ENCODE results near the gene INPP5A.
"Not testable (repeated sequence)": the region's sequence is repeated elsewhere in the genome, so short reads cannot be mapped to it uniquely, and the experiment has no call there.

Gene INPP5A

DNA sequence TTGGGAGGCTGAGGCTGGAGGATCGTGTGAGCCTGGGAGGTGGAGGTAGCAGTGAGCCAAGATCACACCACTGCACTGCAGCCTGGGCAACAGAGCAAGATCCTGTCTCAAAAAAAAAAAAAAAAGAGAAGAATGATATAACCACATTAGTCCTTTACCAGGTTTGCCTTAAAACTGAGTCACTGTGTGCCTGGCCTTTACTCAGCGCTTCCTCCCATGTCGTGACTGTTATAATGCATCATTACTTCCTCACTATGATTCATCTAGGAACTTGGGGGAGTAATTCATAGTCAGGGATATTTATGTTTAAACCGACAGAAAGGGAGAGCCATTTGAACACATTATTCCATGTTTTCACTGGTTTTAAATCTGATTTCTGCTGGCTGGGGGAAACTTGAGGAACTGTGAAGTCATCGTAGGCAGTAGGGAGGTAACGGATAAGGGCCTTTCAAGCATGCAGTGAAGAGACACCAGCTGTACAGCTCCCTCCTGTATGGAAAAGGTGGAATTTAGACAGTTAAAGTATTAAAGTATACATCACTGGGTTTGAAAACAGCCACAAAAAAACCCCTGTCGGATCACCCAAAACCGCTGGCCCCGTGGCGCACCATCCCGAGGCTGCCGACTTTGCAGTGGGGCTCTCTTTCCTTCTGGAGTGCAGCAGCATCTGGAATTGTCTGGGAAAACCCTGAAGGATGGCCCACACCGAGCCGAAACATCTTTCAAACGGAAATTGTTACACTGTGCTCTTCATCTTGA, 128.5 kb downstream of the INPP5A start:
- DNase-seq, result no peak

DNA sequence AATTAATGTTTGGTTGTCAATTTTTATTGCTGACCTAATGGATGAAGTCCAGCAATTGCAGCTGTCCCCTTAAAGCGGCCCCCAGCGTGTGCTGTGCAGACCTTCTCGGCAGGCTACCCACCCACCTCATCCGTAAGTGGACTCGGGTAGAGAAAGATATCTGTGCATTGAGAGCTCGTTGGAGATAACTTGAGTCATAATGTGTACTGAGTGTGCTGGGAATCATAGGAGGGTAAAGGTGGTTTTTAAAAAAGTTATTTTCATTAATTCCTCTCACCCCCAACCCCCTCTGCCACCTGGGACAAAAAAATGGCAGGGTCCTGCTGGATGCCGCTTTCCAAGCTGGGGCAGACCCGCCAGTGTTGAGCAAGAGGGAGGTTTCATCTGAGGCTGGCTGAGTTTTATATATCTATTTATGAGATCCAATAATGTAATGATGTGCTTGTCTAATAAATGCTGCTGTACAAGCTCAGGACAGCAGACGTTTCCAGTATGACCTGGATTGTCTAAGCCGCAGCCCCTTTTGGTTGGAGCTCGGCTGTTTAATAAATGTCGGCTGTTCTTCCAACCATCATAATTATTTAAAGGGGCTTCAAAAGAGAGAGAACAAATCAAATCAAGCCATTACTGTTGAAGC, 129.2 kb downstream of the INPP5A start:
- no peak for DNase-seq

DNA sequence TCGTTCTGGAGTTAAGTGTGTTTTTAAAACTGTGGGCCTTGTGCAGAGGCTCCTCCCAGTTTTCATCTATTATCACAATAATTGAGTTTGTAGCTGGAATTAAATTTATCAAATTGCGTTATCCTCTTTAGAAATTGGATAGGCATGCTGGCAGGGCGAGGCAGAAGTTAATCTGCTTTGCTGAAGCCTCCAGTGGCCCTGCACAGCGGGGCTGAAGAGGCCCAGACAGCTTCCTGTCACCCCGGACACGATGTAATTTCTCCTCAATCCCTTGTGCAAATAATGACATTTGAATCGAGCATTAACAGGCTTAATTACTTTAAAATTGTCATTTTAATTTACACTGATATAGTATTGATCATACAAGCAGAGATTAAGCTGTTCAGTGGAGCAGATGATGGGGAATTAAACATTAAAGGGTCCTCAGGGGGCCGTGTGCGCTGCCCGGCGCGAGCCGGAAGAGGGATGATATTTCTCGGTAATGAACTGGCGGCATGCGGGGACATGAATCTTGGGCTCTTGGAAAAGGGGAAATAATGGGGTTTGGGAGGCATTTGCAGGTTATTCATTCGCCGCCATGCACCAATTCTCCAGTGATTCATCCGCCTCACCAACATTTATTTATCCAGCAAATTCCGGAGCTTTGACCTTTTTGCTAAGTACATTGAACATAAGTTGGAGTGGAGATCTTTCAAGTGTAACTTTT, 129.9 kb downstream of the INPP5A start:
- no peak for DNase-seq

DNA sequence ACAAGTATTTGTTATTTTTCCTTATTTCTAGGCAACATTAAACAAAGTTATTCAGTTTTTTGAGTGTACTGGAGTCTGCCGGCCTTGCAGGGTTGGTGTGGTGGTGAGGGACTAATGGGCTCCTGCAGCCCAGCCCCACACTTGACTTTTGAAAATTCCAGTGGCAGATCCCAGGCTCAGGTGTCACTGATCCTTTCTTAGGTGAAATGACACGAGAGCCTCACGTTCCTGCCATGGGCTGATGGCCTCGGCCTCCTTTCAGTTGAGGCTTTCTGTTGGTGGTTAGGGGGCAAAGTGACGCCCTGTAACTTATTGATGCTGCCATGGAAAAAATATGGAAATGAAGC, 130.4 kb downstream of the INPP5A start:
- DNase-seq, result no peak

DNA sequence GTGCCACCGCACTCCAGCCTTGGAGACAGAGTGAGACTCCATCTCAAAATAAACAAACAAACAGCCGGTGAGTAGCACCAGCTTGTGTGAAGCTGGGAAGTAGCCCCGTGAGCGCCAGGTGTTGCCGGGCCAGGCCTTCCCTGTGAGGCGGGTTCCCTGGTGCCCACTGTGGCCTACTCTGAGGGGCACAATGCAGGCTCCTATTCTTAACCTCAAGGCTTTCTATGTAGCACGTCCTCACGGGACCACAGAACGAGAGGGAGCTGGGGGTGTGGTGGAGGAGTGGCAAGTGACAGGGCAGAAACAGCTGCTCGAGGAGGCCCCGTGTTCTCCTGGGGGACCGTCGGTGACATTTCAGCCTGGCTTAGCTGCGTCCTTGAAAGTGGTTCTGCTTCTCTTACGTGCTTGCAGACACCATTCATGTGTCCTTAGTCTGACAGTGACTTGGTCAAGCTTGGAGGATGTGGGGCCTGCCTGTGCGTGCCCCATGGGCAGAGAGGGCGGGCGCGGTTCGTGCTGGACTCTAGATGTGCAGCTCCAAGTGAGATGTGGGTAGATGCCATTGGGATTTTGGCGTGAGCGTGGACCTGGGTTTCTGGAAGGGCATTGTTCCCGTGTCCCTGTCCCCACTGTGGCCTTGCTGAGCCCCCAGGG, 131.7 kb downstream of the INPP5A start:
- DNase-seq, result no peak

DNA sequence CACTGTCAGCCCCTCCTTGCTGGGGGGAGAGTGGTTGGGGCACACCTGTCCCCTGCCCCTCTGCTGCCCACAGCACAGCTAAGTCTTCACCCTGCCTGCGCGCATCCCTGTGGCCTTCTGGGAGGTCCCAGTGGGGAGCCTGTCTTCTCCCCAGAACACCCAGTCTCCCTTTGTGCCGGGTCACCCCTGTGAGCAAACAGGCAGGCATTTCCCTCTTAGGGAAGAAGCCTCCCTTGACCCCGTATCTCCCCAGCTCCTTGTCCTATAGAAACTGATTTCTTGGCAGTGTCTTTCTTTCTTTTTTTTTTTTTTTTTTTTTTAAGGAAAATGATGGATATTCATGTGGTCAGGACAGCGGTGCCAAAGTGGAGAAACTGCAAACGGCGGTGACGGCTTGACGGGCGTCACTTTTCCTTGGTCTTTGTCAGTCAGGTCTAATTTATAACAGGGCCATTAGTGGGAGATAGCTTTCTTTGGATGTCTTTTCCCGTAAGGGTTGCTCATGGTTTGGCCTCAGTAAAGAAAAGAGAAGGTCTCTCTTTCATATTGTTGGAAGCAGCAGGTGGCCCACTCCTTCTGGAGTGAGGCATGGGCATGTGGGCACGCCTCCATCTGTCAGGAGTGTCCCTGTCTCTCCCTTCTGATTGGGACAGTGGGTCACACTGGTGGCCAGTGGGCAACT, 133.1 kb downstream of the INPP5A start:
- DNase-seq, result no peak

DNA sequence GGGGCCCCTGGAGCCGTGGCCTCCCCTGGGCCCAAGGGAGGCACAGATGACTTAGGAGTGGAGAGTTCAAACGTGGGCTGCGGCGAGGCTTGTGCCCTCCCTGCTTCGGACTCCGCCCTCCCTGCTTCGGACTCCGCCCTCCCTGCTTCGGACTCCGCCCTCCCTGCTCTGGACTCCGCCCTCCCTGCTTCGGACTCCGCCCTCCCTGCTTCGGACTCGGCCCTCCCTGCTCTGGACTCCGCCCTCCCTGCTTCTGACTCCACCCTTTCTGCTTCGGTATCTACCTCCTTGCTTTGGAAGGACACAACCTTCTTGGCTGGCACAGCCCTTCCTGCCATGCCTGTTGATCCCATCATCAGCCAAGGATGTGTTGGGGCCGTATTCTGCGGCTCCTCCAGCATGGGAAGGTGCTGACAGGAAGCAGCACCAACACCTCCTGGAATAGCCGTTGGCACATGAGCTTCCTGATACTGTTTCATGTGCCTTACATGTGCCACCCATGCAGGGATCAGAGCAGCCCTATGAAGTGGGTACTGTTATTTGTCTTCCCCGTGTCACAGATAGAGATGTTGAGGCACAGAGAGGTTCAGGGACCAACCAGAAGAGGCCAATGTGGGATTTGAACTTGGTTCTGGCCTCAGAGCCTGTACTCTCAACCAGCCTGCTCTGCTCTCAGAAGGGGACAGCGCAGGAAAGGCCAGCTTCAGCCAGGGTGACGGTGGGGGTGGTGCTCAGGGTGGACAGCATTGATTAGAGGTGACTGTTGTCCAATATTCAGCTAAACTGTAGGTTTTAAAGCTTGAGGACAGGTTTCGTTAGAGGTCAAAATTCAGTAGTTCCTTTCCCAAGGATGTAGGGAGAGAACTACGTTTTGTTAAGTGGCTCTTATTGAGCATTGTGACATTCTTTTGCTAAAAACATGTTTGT, 133.9 kb downstream of the INPP5A start:
- DNase-seq, result no peak

DNA sequence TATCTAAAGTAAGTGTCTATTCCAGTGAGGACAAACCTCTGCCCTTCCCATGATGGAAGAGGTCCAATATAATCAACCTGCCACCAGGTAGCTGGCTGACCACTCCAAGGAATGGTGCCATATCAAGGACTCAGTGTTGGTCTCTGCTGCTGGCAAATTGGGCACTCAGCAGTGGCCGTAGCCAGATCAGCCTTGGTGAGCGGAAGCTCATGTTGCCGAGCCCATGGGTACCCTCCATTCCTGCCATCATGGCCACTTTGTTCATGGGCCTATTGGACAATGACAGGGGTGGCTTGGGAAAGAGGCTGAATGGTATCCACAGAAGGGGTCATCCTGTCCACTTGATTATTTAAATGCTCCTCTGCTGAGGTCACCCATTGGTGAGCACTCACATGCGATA, 136.2 kb downstream of the INPP5A start:
- not testable (repeated sequence) for DNase-seq

DNA sequence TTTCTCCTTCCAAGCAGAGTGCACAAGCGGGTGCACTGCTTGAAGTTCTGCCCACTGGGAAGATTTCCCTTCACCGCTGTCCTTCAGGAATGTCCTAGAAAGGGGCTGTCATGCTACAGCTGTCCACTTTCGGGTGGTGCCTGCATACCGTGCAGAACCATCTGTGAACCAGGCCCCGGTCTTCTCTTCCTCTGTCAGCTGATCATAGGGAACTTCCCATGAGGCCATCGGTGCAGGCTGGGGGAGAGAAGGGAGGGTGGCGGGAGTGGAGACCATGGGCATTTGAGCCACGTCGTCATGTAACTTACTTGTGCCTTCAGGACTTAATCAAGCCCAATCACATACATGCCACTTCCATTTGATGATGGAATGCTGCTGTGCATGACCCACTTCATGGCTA, 136.7 kb downstream of the INPP5A start:
- DNase-seq, result no peak

DNA sequence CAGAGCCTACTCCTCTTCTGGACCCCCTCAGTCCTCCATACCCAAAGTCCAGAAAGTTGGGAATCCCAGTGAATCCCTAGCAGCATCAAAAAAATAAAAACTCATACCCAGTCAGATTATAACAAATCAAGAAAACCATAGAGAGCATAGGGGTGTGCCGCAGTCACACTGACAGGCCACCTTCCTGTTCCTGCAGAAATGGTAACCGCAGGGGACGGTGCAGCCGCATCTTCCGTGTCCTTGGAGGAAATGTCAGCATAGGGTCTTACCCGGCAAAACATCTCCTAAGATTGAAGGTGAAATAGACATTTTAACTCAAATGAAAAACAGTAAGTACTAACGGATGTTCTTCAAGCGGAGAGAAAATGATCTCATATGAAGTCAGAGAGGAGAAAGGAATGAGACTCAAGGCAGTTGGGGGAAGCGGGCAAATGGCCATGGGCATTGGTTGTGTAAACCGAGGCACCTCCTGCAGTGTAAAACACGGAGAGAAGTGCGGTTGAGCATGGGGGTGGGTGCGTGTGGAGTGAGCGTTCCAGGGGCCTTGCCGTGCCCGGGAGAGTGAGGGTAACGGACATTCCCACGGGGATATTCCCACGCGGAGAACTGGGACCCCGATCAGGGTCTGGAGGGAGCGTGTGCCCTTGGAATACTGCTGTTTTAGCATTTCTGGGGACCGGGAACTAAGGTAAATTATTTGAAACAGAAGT, 137.6 kb downstream of the INPP5A start:
- DNase-seq, result no peak

DNA sequence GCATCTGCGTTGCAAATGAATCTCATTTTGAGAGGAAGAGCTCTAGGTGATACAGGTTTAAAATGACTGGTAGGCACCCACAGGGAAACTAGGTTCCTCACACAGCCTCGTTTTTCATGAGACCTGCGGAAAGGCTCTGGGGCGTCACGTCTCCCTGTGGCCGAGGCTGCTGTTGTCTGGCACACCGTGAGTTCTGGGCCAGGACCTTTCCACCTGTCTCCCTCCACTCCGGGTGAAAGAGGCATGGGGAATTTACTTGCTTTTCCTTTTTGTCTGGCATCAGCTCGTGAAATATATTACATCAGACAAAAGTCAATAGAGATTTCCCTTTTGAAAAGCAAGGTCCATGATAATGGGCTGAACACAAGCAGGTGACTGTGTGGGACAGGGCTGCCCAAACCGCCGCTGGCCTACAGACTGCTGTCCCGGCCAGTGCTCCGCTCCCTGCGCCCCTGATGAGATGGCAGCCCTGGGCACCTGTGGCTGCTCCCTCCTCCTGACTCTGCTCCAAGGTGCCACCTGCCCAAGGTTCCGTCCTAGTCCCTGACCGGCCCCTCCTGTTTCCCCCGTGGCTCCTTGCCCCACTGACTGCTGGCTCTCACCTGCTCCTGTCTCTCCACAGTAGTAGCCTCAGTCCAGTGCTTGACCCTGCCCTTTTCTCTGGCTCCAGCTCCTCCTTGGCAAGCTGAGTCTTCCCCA, 138.8 kb downstream of the INPP5A start:
- no peak for DNase-seq

DNA sequence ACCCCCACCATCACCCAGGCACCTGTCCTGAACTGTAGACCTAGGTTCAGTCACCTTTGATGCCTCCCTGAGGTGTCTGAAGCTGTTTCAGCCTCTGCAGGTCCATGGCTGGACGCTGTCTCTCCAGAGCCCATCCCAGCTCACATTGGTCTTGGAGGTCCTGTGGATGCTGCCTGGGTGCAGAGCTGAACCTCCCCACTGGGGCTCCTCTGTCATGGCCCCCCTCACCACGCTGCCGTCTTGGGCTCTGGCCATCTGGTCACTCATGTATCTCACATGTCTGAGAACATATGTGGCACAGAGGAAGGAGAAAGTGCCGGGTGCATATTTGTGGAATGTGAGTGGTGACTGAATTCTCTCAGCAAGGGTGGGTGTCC, 139.5 kb downstream of the INPP5A start:
- DNase-seq, result no peak

DNA sequence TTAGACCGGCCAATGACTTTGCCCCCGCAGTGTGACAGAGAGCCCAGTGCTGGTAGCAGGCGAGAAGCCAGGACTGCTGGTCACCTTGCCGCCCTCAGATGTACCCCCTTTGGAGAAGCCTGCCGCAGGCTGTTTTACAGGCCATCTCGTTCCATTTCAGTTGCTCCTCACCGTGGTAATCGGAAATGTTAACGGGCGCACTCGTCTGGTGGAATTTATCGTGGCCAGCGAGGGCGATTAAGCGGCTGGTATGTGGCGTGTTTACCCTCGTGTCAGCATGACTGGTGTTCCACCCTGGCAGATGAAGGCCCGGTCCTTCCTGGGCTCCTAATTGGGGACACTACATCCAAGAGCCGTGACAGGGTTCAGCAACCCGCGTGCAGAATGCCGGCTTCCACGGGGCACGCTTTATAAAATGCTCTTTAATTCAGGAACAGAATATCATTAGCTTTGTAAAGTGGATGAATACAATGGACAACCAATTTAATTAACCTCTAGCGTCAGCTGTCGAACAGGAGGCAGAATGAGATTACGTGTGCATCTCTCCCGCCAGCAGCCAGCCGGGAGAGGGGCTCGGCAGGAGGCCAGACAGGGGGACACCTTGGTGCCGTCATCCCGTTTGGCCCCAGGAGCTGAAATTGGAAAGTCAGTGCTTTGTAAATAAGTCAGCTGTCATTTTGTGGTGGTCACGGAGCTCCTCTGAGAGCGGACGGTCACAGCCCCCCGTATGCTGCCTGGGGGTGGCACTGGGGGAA, 140.1 kb downstream of the INPP5A start:
- no peak for DNase-seq

DNA sequence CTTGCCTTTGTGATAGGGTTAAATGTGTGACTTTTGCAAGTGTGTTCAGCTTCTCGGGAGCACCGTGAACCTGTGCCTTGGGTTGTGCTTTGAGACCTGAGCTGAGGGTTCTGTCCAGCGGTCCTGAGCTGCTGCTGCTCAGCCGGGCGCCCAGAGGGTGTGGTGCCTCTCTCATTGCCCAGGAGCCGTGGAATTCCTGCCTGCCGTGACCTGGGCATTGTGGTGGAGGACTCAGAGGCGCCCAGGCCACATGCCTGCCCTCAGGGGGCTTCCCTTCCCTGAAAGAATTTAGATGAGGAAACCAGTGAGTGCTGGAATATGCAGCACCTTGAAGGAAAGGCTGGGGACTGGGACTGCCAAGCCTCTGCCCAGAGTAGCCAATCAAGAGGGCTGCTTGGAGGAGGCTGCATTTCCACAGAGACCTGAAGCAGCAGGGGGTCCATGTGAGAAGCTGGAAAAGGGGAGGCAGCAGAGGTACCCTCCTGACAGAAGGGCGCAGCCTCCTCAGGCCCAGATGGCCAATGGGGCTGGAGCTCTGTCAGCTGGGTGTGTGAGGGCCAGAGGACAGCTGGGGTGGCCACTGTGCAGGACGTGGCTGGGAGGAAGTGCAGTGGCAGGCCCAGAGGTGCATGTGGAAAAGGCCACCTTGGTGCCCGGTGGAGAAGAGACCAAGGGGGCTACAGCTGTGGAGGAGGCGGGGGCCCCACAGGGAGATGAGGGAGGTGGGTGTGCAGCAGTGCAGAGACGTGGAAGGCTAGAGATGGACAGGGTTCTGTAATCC, 141.0 kb downstream of the INPP5A start:
- DNase-seq, result no peak

DNA sequence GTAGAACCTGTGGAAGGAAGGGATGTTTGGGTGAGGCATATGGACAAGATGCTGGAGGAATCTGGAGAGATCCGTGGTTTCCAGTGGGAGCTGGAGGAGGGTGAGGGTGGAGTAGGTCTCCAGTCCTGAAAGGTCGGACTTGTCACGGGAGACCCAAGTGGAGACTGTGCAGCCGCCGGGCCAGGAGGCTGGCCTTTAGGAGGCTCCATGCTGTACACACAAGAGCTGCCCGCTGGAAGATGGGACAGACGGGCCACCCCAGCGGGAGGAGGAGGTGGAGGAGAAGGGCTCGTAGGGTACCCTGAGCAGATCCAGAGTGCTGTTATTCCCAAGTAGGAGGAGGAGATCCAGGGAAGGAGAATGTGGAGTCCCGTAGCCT, 141.6 kb downstream of the INPP5A start:
- no peak for DNase-seq

DNA sequence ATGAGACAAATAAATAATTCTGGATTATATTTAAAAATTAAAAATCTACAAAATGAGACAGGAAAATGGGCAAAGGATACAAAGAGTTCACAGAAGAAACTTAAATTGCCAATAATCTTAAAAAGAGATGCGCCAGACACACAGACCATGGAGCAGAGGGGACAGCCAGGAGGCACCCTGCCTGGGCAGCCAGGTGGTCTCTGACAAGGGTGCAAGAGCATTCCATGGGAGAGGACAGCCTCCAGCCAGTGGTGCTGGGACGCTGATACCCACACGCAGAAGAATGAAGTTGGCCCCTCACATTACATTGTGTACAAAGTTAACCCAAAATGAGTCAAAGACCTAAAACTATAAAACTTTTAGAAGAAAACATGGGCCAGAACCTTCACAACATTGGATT, 142.1 kb downstream of the INPP5A start:
- DNase-seq, result no peak

DNA sequence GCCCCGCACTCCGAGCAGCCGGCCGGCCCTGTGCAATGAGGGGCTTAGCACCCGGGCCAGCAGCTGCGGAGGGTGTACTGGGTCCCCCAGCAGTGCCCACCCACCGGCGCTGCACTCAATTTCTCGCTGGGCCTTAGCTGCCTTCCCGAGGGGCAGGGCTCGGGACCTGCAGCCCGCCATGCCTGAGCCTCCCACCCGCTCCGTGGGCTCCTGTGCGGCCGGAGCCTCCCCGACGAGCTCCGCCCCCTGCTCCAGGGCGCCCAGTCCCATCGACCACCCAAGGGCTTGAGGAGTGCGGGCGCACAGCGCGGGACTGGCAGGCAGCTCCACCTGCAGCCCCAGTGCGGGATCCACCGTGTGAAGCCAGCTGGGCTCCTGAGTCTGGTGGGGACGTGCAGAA, 143.2 kb downstream of the INPP5A start:
- DNase-seq, result not testable (repeated sequence)

DNA sequence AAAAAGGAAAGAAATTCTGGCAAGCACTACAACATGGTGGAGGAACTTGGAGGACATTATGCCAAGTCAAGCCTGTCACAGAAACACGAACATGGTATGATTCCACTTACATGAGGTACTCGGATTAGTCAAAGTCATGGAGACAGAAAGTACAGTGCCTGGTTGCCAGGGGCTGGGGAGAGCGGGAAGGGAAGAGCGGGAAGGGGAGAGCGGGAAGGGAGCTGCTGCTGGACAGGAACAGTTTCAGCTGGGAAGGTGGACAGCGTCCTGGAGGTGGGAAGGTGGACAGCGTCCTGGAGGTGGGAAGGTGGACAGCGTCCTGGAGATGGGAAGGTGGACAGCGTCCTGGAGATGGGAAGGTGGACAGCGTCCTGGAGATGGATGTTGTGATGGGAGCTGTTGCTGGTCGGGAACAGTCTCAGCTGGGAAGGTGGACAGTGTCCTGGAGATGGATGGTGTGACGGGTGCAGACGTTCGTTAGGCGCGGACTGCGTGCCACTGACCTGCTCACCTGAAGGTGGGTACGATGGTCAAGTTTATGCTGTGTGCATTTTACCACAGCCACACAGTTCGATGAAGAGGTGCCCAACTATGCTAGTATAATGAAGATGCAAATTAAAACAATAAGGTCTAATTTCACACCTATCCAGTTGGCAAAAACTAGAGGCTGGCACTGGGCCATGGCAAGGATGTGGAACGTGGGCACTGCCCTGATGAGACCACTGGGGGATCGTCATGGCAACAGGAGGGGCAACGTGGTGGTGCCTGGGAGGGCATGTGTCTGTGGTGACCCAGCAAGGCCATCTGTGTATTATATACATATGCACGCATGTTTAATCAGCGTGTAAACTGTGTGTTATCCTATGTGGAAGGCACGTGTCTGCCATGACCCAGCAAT, 144.5 kb downstream of the INPP5A start:
- no peak for DNase-seq

All from NCI-H187 treated with DMSO at 0.1 percent for 48 hours (cell line).